ENCODE results near the gene NAP1L2.
"Not testable (repeated sequence)": the region's sequence is repeated elsewhere in the genome, so short reads cannot be mapped to it uniquely, and the experiment has no call there.

Gene NAP1L2, protein sequence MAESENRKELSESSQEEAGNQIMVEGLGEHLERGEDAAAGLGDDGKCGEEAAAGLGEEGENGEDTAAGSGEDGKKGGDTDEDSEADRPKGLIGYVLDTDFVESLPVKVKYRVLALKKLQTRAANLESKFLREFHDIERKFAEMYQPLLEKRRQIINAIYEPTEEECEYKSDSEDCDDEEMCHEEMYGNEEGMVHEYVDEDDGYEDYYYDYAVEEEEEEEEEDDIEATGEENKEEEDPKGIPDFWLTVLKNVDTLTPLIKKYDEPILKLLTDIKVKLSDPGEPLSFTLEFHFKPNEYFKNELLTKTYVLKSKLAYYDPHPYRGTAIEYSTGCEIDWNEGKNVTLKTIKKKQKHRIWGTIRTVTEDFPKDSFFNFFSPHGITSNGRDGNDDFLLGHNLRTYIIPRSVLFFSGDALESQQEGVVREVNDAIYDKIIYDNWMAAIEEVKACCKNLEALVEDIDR

DNA sequence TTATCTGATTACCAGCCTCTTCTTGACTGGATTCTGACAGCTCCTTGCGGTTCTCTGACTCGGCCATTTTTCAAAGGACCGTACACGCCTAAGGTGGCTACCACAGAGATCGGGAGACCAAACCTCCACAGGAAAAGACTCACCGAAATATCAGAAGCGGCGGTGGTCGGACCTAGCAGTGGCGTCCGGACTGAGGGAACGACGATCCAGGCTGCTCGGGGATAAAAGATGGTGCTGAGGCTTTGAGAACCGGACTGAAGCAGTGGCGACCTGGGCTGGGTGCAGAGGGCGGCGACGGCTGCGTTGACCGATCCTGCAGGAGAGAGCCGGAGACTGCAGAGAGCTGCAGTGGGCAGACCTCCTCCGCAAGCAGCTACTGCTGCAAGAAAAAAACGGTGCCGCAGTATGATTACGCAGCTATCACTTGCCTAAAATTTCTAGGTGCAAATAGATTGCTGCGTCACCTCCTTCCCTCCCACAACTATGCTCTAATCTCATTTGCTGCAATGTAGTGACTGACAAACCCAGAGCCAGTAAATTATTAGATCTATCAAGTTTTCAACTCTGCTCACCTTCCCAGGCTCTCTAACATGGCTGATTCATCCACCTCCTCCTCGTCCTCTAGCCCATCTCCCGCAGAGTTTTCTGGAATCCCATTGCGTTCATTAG, at the start of gene NAP1L2:
NAP1L2 (minus strand) TSS at position 426 of the 669 bp plus-strand sequence; CDS start at position 67, 359 bp downstream.
- DNase-seq, result peak; percentile 10

DNA sequence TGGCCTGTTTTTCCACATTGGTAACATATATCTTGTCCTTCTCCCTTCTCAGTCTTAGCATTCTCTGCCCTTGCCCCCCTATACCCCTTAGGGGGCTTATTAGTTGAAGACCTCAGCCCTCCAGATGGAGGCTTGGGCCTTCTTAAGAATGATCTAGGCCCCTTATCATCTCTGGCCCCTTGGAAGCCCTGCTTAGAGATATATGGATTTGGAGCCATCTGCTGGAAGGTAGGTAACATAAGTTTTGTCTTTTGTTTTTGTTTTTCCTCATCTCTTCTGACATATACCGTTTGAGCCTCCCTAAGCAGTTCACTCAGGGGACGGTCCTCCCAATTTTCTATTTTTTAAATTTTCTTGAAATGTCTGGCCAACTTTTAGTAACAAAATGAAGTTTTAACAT, 48.3 kb upstream of the NAP1L2 start:
- peak; percentile 39 for DNase-seq

DNA sequence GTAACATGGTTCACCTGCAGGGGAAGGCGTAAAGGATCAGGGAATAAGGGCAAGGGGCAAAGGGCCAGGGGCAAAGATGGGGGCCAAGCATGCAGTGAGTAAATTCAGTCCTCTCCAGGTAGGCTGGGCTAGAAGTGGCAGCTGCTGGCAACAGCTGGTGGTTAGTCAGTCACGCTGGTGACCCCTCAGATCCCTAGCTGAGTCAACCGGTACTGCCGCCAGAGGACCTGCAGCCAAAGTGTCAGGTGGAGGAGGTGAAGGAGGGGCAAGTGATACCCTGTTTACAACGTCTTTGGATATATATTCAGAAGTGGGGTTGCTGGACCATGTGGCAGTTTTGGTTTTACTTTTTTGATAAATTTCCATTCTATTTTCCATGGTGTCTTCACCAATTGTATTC, 24.6 kb upstream of the NAP1L2 start:
- peak; percentile 5 for DNase-seq

DNA sequence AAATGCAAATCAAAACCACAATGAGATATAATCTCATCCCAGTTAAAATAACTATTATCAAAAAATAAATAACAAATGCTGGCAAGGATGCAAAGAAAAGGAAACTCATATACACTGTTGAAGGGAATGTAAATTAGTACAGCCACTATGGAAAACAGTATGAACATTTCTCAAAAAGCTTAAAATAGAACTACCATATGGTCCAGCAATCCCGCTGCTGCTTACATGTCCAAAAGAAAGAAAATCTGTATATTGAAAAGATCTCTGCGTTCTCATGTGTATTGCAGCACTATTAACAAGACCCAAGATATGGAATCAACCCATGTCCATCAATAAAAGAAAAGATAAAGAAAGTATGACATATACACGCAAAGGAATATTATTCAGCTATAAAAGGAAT, 3.0 kb upstream of the NAP1L2 start:
- no peak for DNase-seq

DNA sequence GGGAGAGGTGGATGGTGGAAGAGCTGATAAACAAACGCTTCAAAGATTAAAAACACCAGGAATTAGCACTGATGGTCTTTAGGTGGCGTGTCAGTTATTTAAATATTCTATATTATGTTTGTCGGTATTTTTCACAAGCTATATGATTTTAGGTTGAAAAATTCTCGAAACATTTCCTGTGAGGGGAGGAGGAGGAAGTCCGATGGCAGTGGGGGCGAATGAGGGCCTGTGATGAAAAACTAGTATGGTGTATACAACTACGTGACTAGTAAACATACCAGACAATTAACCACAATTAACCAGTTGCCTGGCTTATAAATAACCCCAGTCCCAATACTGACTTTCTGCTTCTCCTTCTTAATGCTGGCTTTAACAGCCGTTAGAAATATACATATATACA, 595 bp upstream of the NAP1L2 start:
- DNase-seq, result no peak

DNA sequence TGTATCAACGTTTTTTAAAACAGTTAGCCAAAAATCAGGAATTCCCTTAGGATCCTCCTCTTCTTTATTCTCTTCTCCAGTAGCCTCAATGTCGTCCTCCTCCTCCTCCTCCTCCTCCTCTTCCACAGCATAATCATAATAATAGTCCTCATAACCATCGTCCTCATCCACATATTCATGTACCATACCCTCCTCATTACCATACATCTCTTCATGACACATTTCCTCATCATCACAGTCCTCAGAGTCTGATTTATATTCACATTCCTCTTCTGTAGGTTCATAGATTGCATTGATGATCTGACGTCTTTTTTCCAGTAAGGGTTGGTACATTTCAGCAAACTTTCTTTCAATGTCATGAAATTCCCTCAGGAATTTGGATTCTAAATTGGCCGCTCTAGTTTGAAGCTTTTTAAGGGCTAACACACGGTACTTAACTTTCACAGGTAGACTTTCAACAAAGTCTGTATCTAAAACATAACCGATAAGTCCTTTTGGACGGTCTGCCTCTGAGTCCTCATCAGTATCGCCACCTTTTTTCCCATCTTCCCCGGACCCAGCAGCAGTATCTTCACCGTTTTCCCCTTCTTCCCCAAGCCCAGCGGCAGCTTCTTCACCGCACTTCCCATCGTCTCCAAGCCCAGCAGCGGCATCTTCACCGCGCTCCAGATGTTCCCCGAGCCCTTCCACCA, 771 bp downstream of the NAP1L2 start:
- no peak for DNase-seq

DNA sequence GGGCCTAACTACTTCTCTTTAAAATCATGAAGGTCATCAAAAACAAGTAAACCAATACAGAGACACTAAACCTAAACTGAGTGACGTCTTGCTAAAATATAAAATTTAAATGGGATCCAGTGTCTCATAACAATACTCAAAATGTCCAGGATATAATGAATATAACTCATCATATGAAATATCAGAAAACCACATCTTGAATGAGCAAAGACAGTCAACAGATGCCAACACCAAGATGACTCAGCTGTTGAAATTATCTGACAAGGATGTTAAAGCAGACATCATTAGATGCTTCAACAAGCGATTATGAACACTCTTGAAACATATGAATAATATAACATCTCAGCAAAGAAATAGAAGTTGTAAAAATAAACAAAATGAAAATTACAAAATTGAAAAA, 8.3 kb downstream of the NAP1L2 start:
- DNase-seq, result no peak

DNA sequence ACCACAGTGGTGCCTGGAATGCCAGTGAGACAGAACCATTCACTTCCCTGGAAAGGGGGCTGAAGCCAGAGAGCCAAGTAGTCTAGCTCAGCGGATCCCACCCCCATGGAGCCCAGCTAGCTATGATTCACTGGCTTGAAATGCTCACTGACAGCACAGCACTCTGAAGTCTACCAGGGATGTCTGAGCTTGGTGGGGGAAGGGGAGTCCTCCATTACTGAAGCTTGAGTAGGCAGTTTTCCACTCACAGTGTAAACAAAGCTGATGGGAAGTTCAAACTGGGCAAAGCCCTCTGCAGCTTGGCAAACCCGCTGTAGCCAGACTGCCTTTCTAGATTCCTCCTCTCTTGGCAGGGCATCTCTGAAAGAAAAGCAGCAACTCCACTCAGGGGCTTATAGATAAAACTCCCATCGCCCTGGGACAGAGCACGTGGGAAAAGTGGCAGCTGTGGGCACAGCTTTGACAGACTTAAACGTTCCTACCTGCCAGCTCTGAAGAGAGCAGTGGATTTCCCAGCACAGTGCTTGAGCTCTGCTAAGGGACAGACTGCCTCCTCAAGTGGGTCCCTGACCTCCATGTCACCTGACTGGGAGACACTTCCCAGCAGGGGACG, 32.0 kb downstream of the NAP1L2 start:
- DNase-seq, result no peak

DNA sequence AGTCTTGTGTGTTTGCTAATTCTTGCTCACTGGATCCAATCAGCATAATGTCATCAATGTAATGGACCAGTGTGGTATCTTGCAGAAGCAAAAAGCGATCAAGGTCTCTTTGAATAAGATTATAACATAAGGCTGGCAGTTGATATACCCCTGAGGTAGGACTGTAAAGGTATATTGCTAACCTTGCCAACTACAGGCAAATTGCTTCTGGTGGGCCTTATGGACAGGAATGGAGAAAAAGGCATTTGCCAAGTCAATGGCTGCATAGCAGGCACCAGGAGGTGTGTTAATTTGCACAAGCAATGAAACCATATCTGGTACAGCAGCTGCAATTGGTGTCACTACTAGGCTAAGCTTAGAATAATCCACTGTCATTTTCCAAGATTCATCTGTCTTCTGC, 45.7 kb downstream of the NAP1L2 start:
- not testable (repeated sequence) for DNase-seq

All from DMS53 (cell line).